GM21619 (cell line): ENCODE data around the gene LRRC9.
"Not testable (repeated sequence)": the region's sequence is repeated elsewhere in the genome, so short reads cannot be mapped to it uniquely, and the experiment has no call there.

ENCODE experiments used
- ATAC-seq: cut with Tn5 transposase; IDR thresholded peaks from one replicate; pipeline ENCODE4 v1.9.1; 2021; ENCODE audit not compliant: unreplicated experiment

The LRRC9 gene

GRCh38 chr14:60058087-60058486, 138.1 kb downstream of the LRRC9 start:
- no peak for ATAC-seq

GRCh38 chr14:60061371-60061770, 141.4 kb downstream of the LRRC9 start:
- ATAC-seq, result no peak

GRCh38 chr14:60064491-60065072, 144.6 kb downstream of the LRRC9 start:
- ATAC-seq, result peak; percentile 61

- ATAC-seq, result no peak
Measured at GRCh38 chr14:60067882-60068281, 147.9 kb downstream of the LRRC9 start.

GRCh38 chr14:60079723-60080122, 159.8 kb downstream of the LRRC9 start:
- no peak for ATAC-seq

- no peak for ATAC-seq
Measured at GRCh38 chr14:60085085-60085484, 165.1 kb downstream of the LRRC9 start.

GRCh38 chr14:60085693-60086092, 165.7 kb downstream of the LRRC9 start:
- ATAC-seq, result no peak

- no peak for ATAC-seq
Measured at GRCh38 chr14:60087668-60088067, 167.7 kb downstream of the LRRC9 start.

- ATAC-seq, result no peak
Measured at GRCh38 chr14:60089221-60089620, 169.3 kb downstream of the LRRC9 start.

GRCh38 chr14:60090864-60091519, 171.0 kb downstream of the LRRC9 start:
- ATAC-seq, result no peak

GRCh38 chr14:60091550-60092525, 171.9 kb downstream of the LRRC9 start, which contains the start of gene PCNX4:
TSS of gene PCNX4 (plus strand) at chr14:60091923. CDS start at chr14:60107639, 15,716 bp downstream.
- ATAC-seq, result peak; percentile 96

GRCh38 chr14:60092526-60092920, 172.6 kb downstream of the LRRC9 start:
- no peak for ATAC-seq

GRCh38 chr14:60093080-60093479, 173.1 kb downstream of the LRRC9 start:
- ATAC-seq, result no peak

GRCh38 chr14:60093606-60094005, 173.7 kb downstream of the LRRC9 start:
- ATAC-seq, result no peak

GRCh38 chr14:60094306-60094897, 174.5 kb downstream of the LRRC9 start:
- no peak for ATAC-seq

- ATAC-seq, result no peak
Measured at GRCh38 chr14:60095231-60095630, 175.3 kb downstream of the LRRC9 start.

GRCh38 chr14:60095781-60096450, 176.0 kb downstream of the LRRC9 start:
- no peak for ATAC-seq

GRCh38 chr14:60097974-60098373, 178.0 kb downstream of the LRRC9 start:
- no peak for ATAC-seq

- ATAC-seq, result not testable (repeated sequence)
Measured at GRCh38 chr14:60099855-60100254, 179.9 kb downstream of the LRRC9 start.

GRCh38 chr14:60101786-60102185, 181.8 kb downstream of the LRRC9 start:
- no peak for ATAC-seq

- no peak for ATAC-seq
Measured at GRCh38 chr14:60102389-60102788, 182.4 kb downstream of the LRRC9 start.
